Loucy (cell line): Measurements from ENCODE around the gene ILF2.

ENCODE experiments used
- H2AFZ ChIP-seq: fragments of 200-600 bp; sonication (generic); 2 replicates; pipeline ENCODE4 v1.6.0; 2016; ENCODE audit warnings: antibody characterized with exemption, mild to moderate bottlenecking, low read length, moderate library complexity
- H3F3A ChIP-seq: fragments of 200-600 bp; 2 replicates; pipeline ENCODE4 v1.6.0; 2016; ENCODE audit warnings: antibody characterized with exemption, low read depth, mild to moderate bottlenecking
- H3K27me3 ChIP-seq: fragments of 200-600 bp; sonication (generic); 2 replicates; pipeline ENCODE4 v1.6.1; 2014; ENCODE audit warnings: low read length, mild to moderate bottlenecking; ENCODE audit not compliant: insufficient read depth, poor library complexity, severe bottlenecking
- H3K36me3 ChIP-seq: fragments of 200-600 bp; sonication (generic); 2 replicates; pipeline ENCODE4 v1.6.1; 2016; ENCODE audit warnings: low read length; ENCODE audit not compliant: insufficient read depth
- H3K4me1 ChIP-seq: fragments of 200-600 bp; sonication (generic); 2 replicates; pipeline ENCODE4 v1.5.1; 2014; ENCODE audit warnings: low read length, mild to moderate bottlenecking; ENCODE audit not compliant: insufficient read depth, poor library complexity, severe bottlenecking
- H3K4me2 ChIP-seq: fragments of 200-600 bp; sonication (generic); 2 replicates; pipeline ENCODE4 v1.6.0; 2014; ENCODE audit warnings: antibody characterized with exemption, low read length, low read depth, mild to moderate bottlenecking; ENCODE audit not compliant: poor library complexity, severe bottlenecking
- H3K4me3 ChIP-seq: fragments of 200-600 bp; sonication (generic); 2 replicates; pipeline ENCODE4 v1.5.1; 2014; ENCODE audit warnings: low read length, mild to moderate bottlenecking, mixed read lengths; ENCODE audit not compliant: poor library complexity, severe bottlenecking
- H3K79me2 ChIP-seq: fragments of 200-600 bp; sonication (generic); 2 replicates; pipeline ENCODE4 v1.6.1; 2014; ENCODE audit warnings: low read length; ENCODE audit not compliant: insufficient read depth
- H3K9ac ChIP-seq: fragments of 200-600 bp; sonication (generic); 2 replicates; pipeline ENCODE4 v1.6.0; 2014; ENCODE audit warnings: mild to moderate bottlenecking, low read depth, low read length, moderate library complexity; ENCODE audit not compliant: poor library complexity, severe bottlenecking
- H3K9me2 ChIP-seq: fragments of 200-600 bp; sonication (generic); replicated peaks from 2 replicates; pipeline ENCODE4 v1.6.1; 2016; ENCODE audit warnings: low read depth, low read length, mixed read lengths
- H3K9me3 ChIP-seq: fragments of 200-600 bp; sonication (generic); 2 replicates; pipeline ENCODE4 v1.6.1; 2014; ENCODE audit warnings: mild to moderate bottlenecking, antibody characterized with exemption, low read length, low read depth; ENCODE audit not compliant: insufficient read depth
- H4K20me1 ChIP-seq: fragments of 200-600 bp; sonication (generic); 2 replicates; pipeline ENCODE4 v1.6.0; 2014; ENCODE audit warnings: antibody characterized with exemption, low read length, mild to moderate bottlenecking; ENCODE audit not compliant: insufficient read depth, poor library complexity, severe bottlenecking
- EZH2phosphoT487 ChIP-seq: fragments of 200-600 bp; IDR thresholded peaks from 2 replicates; pipeline ENCODE4 v1.6.1; 2018; ENCODE audit warnings: antibody characterized with exemption, mild to moderate bottlenecking, moderate library complexity, borderline replicate concordance
- TF ChIP-seq, protein P1 (sequence below): fragments of 200-600 bp; sonication (generic); conservative IDR thresholded peaks from 2 replicates; pipeline ENCODE4 v1.5.1; 2014; ENCODE audit warnings: mild to moderate bottlenecking, antibody characterized with exemption, low read length

ILF2 gene

DNA sequence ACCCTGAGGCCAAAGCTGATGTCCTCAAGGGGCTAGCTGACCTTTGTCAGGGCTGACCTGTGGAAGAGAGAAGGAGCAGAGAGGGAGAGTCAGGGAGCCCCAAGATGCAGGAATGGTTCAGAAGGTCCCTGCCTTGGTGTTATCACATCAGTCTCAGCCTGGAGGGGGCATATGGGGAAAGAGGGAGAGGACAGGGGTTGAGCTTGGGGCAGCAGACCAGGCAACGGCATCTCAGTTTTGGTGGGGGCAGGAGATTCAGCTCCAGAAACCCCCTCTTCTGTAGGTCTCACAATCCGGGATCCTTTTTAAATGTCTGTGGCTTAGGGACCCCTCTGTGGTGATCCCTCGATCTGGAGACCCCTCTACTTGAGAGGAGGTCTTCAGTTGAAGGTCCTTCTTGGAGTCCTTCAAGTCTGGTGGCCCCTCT lies 44.3 kb downstream of the ILF2 start:
- no peaks in the 10 kb centered on the region for H3K36me3 ChIP-seq
- TF ChIP-seq, protein P1, sequence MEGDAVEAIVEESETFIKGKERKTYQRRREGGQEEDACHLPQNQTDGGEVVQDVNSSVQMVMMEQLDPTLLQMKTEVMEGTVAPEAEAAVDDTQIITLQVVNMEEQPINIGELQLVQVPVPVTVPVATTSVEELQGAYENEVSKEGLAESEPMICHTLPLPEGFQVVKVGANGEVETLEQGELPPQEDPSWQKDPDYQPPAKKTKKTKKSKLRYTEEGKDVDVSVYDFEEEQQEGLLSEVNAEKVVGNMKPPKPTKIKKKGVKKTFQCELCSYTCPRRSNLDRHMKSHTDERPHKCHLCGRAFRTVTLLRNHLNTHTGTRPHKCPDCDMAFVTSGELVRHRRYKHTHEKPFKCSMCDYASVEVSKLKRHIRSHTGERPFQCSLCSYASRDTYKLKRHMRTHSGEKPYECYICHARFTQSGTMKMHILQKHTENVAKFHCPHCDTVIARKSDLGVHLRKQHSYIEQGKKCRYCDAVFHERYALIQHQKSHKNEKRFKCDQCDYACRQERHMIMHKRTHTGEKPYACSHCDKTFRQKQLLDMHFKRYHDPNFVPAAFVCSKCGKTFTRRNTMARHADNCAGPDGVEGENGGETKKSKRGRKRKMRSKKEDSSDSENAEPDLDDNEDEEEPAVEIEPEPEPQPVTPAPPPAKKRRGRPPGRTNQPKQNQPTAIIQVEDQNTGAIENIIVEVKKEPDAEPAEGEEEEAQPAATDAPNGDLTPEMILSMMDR = no peak
- TF ChIP-seq EZH2phosphoT487 = no peak
- peaks cover 26% of the 10 kb centered on the region for H3K4me1 ChIP-seq
- no peaks in the 10 kb centered on the region for H3K27me3 ChIP-seq
- H3F3A ChIP-seq = no peaks in the 10 kb centered on the region
- H3K9ac ChIP-seq = peak overlapping the region; percentile 41
- no peaks in the 10 kb centered on the region for H3K9me2 ChIP-seq
- H3K79me2 ChIP-seq = no peaks in the 10 kb centered on the region
- no peaks in the 10 kb centered on the region for H3K9me3 ChIP-seq
- H3K4me2 ChIP-seq = no peak overlapping the region
- H2AFZ ChIP-seq = no peak overlapping the region
- H3K4me3 ChIP-seq = no peak overlapping the region
- no peaks in the 10 kb centered on the region for H4K20me1 ChIP-seq

DNA sequence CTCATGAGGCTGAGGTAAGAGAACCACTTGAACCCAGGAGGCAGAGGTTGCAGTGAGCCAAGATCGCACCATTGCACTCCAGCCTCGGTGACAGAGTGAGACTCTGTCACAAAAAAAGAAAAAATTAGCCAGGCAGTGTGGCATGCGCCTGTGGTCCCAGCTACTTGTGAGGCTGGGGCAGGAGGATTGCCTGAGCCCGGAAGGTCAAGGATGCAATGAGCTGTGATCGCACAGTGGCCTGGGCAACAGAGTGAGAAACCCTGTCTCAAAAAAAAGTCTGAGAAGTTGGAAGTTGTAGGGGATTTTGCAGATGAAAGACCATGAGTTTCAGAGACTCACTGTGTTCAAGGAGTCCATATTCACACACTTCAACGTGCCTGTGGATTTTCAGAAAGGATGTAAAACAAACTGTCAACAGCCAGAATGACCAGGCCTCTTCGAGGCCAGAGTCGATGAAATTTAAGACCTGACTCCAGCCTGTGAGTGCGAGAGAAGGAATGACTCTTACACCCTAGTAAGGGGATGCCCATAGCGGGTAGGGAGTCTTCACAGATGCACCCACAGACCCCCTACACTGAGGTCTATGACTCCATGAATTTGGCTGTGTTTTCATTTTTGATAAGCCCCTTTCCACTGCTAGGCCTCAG lies 45.7 kb downstream of the ILF2 start:
- no peak overlapping the region for H3K9ac ChIP-seq
- no peaks in the 10 kb centered on the region for H3K9me2 ChIP-seq
- no peaks in the 10 kb centered on the region for H3K9me3 ChIP-seq
- H3K36me3 ChIP-seq = no peaks in the 10 kb centered on the region
- H3K4me1 ChIP-seq = peaks cover 26% of the 10 kb centered on the region
- no peak overlapping the region for H2AFZ ChIP-seq
- no peak overlapping the region for H3K4me2 ChIP-seq
- no peaks in the 10 kb centered on the region for H3K79me2 ChIP-seq
- H3F3A ChIP-seq = no peaks in the 10 kb centered on the region
- TF ChIP-seq, protein P1 = no peak
- no peak for TF ChIP-seq EZH2phosphoT487
- H3K4me3 ChIP-seq = no peak overlapping the region
- H3K27me3 ChIP-seq = no peaks in the 10 kb centered on the region
- no peaks in the 10 kb centered on the region for H4K20me1 ChIP-seq

DNA sequence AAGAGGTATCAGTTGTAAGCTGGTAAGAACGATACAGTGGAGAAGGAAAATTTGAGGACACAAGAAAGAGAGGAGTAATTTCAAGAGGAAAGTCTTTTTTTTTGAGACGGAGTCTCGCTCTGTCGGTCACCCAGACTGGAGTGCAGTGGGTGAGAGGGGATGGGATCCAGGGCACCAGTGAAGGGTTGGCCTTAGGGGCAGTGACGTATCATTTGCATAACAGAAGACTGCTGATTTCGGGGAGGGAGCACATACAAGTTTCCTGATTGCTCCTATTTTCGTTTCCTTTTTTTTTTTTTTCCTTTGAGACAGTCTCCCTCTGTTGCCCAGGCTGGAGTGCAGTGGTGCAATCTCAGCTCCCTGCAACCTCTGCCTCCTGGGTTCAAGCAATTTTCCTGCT lies 47.7 kb downstream of the ILF2 start:
- Histone ChIP-seq H3K79me2 (no peaks in the 10 kb centered on the region), H3K9me3 (no peaks in the 10 kb centered on the region), H3F3A (no peaks in the 10 kb centered on the region), H3K36me3 (no peaks in the 10 kb centered on the region), H3K4me1 (peaks cover 14% of the 10 kb centered on the region), H3K4me2 (no peak overlapping the region), H4K20me1 (no peaks in the 10 kb centered on the region), H3K27me3 (no peaks in the 10 kb centered on the region), H3K9me2 (no peaks in the 10 kb centered on the region), H3K9ac (no peak overlapping the region), H2AFZ (no peak overlapping the region), H3K4me3 (no peak overlapping the region)
- TF ChIP-seq, protein P1 = no peak
